ENCODE results near the gene IGF2BP1. TPM values are rescaled to one million over a fixed set of nuclear protein-coding genes. Genes with fewer than 3 reads are reported as not detected.
A peak's percentile ranks its signal among the peaks of the same experiment; 100 is the strongest.
"Not testable (repeated sequence)": the region's sequence is repeated elsewhere in the genome, so short reads cannot be mapped to it uniquely, and the experiment has no call there.

The IGF2BP1 gene
- total and polyA plus RNA-seq, 4 donors = 1.4 to 7.5 (median 6.5) TPM

DNA sequence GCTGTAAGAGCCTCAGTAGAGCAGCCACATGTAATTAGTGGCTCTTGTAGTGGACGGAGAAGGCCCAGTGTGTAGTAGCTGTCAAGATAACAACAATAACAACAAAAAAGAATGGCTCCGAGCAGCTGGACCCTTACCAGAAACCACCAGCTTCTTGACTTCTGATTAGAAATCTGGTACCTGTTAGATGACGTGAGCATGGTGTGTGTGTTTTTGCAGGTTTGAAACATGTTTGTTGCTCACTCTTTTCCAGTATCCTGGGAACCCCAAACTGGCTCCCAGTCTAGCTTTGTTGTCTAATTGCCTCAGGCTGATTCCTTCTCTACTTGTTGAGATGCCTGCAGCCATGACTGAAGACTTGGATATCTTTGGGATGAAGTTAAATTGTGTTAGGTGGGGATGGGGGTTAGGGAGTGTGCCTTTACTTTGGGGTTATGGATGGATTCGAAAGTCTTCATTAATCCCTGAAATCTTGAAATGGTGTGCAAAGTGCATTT lies 21.0 kb downstream of the IGF2BP1 start:
- no peaks in the 10 kb centered on the region for H3K27me3 ChIP-seq (ENCODE audit: control insufficient read depth, insufficient read depth, low read length)

DNA sequence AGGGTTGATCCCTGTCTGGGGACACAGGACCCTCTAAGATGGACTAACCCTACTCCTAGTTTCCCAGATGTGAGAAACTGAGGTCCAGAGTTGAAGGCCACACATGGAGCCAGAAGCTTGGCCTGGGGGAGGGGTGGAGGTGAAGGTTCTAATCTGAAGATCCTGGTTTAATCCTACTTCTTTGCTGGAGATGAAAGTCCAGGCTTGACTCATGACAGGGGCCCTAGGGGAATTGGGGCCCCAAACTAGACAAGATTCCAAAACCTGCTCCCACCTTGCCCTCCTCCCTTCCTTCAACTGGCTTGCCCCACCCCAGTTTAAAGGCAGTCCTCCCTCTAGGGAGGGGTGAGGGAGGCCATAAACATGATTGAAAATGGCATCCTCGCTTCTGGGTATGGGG lies 21.6 kb downstream of the IGF2BP1 start:
- Histone ChIP-seq H3K27me3 (ENCODE audit: control insufficient read depth, insufficient read depth, low read length) (no peaks in the 10 kb centered on the region), H3K4me3 (ENCODE audit: low read depth, low read length) (no peak overlapping the region), H3K4me1 (ENCODE audit: control insufficient read depth, insufficient read depth, low read length) (peaks cover 26% of the 10 kb centered on the region), H3K9me3 (ENCODE audit: control insufficient read depth, insufficient read depth, low read length) (no peaks in the 10 kb centered on the region), H3K36me3 (ENCODE audit: control insufficient read depth, insufficient read depth, low read length) (peaks cover 7% of the 10 kb centered on the region), H3K27ac (ENCODE audit: low read depth, low read length) (no peak overlapping the region)
- no peak for DNase-seq (ENCODE audit: low read depth in 4 of 6, low spot score in 6 of 6)
- WGBS (ENCODE audit: insufficient coverage) = 83% methylated on average over 1 of the region's 1 CpG

More for the DNA sequence above, 21.0 kb downstream of the IGF2BP1 start:
- H3K36me3 ChIP-seq (ENCODE audit: control insufficient read depth, insufficient read depth, low read length) = peaks cover 7% of the 10 kb centered on the region
- no peak overlapping the region for H3K27ac ChIP-seq (ENCODE audit: low read depth, low read length)
- DNase-seq (ENCODE audit: low read depth in 4 of 6, low spot score in 6 of 6) = no peak
- no peak overlapping the region for H3K4me3 ChIP-seq (ENCODE audit: low read depth, low read length)
- H3K4me1 ChIP-seq (ENCODE audit: control insufficient read depth, insufficient read depth, low read length) = peaks cover 32% of the 10 kb centered on the region
- H3K9me3 ChIP-seq (ENCODE audit: control insufficient read depth, insufficient read depth, low read length) = no peaks in the 10 kb centered on the region
- 100% methylated on average over 1 of the region's 4 CpGs for WGBS (ENCODE audit: insufficient coverage)

DNA sequence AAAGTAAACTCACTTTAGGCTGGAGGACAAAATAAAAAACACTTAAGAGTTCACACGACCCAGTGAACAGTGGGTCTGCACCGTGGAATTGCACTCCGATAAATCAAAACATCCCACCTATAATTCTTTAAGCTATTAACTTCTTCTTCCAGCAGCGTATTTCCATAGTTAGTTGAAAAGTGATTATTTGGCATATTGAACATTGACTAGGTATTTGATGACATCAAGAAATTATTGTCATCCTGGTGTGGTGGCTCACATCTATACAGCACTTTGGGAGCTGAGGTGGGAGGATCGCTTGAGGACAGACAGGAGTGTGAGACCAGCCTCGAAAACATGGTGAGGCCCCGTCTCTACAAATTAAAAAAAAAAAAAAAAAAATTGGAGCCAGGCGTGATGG lies 23.4 kb downstream of the IGF2BP1 start:
- Histone ChIP-seq H3K4me1 (ENCODE audit: control insufficient read depth, insufficient read depth, low read length) (peaks cover 13% of the 10 kb centered on the region), H3K27ac (ENCODE audit: low read depth, low read length) (no peak overlapping the region), H3K9me3 (ENCODE audit: control insufficient read depth, insufficient read depth, low read length) (no peaks in the 10 kb centered on the region), H3K36me3 (ENCODE audit: control insufficient read depth, insufficient read depth, low read length) (no peaks in the 10 kb centered on the region), H3K27me3 (ENCODE audit: control insufficient read depth, insufficient read depth, low read length) (no peaks in the 10 kb centered on the region), H3K4me3 (ENCODE audit: low read depth, low read length) (no peak overlapping the region)
- no peak for DNase-seq (ENCODE audit: low read depth in 4 of 6, low spot score in 6 of 6)
- 83% methylated on average over 3 of the region's 8 CpGs for WGBS (ENCODE audit: insufficient coverage)

DNA sequence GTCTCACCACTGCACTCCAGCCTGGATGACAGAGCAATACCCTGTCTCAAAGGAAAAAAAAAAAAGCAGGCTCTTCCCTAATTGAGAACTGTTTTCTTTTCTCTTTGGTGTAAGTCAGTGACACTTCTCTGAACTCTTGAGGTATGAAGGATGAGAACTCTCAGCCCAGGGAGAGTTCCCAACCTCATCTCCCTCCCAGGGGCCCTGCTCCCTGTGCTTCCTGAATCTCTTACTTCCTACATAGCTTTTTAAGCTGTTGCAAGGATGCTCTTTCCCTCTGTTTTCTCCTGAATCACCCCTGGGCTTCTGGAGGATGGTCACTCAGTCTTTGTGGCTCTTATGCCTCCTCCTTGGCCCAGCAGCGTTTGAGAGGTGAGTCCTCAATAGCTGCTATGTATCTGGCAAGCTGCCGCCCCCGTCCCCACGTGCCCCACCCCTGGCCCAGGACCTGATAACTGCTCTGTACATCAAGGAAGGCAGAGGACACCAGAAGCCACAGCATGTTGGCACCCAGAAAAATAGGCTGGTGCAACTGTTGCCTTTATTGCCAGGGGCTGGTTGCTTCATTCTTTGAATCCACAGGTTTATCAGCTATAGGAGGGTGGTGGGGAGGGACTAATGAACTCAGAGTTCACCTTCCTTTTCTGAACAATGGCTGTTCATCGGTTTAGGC lies 24.0 kb downstream of the IGF2BP1 start:
- no peaks in the 10 kb centered on the region for H3K27me3 ChIP-seq (ENCODE audit: control insufficient read depth, insufficient read depth, low read length)
- H3K4me1 ChIP-seq (ENCODE audit: control insufficient read depth, insufficient read depth, low read length) = peaks cover 8% of the 10 kb centered on the region
- WGBS (ENCODE audit: insufficient coverage) = 23% methylated on average over 4 of the region's 5 CpGs
- no peak overlapping the region for H3K4me3 ChIP-seq (ENCODE audit: low read depth, low read length)
- no peak for DNase-seq (ENCODE audit: low read depth in 4 of 6, low spot score in 6 of 6)
- H3K9me3 ChIP-seq (ENCODE audit: control insufficient read depth, insufficient read depth, low read length) = no peaks in the 10 kb centered on the region
- peaks cover under 1% of the 10 kb centered on the region for H3K36me3 ChIP-seq (ENCODE audit: control insufficient read depth, insufficient read depth, low read length)
- H3K27ac ChIP-seq (ENCODE audit: low read depth, low read length) = no peak overlapping the region

DNA sequence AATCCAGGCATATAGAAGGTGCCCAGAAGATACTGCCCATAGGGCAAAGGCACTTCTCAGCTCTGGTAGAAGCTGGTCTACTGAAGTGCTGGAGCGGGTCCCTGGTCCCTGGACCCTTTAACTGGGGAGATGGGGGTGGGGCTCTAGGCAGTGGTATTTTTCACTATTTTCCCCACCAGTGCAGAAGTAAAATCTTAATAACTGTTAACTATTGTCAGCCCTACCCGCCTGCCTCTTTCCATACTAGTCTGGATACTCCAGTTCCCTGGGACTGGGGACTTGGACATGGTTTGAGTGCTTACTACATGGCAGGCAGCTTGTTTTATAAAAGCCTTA lies 24.6 kb downstream of the IGF2BP1 start:
- DNase-seq (ENCODE audit: low read depth in 4 of 6, low spot score in 6 of 6) = no peak
- no CpG with 5 or more reads among the region's 2 CpGs for WGBS (ENCODE audit: insufficient coverage)
- Histone ChIP-seq H3K36me3 (ENCODE audit: control insufficient read depth, insufficient read depth, low read length) (peaks cover 6% of the 10 kb centered on the region), H3K9me3 (ENCODE audit: control insufficient read depth, insufficient read depth, low read length) (no peaks in the 10 kb centered on the region), H3K4me1 (ENCODE audit: control insufficient read depth, insufficient read depth, low read length) (peaks cover 3% of the 10 kb centered on the region), H3K27me3 (ENCODE audit: control insufficient read depth, insufficient read depth, low read length) (no peaks in the 10 kb centered on the region), H3K4me3 (ENCODE audit: low read depth, low read length) (no peak overlapping the region), H3K27ac (ENCODE audit: low read depth, low read length) (no peak overlapping the region)

DNA sequence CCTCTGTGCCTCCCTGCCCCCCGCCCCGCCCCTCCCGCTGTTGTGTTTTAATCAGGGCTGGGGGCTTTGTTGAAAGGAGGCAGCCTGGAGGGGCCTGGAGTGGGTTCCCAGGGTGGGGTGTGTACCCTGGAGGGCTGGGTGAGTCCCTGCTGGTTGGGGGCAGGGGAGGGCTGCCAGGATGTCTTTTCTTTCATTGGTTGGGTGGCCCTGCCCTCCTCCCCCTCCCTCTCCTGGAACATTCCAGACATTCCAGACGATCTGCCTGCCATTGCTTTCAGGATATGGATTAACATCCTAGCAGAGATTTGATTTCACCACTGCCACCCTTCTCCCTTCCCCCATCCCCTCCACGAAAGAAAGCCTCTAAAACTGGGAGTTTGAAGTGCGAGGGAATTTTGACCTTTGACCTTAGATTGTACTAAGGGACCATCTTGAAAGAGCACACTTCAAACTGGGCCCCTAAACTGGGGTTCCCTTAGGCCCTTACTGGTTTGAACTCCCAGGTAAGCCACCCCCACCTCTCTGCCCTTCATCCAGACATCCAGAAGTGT lies 25.3 kb downstream of the IGF2BP1 start:
- Histone ChIP-seq H3K27me3 (ENCODE audit: control insufficient read depth, insufficient read depth, low read length) (no peaks in the 10 kb centered on the region), H3K9me3 (ENCODE audit: control insufficient read depth, insufficient read depth, low read length) (no peaks in the 10 kb centered on the region), H3K4me1 (ENCODE audit: control insufficient read depth, insufficient read depth, low read length) (no peaks in the 10 kb centered on the region), H3K36me3 (ENCODE audit: control insufficient read depth, insufficient read depth, low read length) (peaks cover 7% of the 10 kb centered on the region), H3K27ac (ENCODE audit: low read depth, low read length) (no peak overlapping the region), H3K4me3 (ENCODE audit: low read depth, low read length) (no peak overlapping the region)
- 31% methylated on average over 5 of the region's 6 CpGs for WGBS (ENCODE audit: insufficient coverage)
- DNase-seq (ENCODE audit: low read depth in 4 of 6, low spot score in 6 of 6) = peak in 1 of 6 donors; percentile 20

DNA sequence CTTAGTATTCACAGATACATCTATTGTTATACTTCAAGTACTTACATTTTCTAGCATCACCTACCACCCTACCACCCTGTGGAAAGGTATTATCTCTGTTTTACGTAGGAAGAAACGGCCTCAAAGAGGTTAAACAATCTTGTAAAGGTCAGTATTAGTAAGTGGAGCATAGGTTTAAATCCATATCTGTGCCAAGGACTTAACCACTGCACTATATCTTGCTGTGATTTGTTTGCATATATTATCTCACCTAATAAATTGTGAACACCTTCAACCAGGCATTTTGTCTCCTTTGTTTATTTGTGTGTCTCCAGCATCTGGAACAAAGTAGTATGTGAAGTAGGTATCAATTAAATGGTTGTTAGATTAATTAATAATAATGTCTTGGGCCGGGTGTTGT lies 27.3 kb downstream of the IGF2BP1 start:
- WGBS (ENCODE audit: insufficient coverage) = 78% methylated on average over 1 of the region's 3 CpGs
- H3K36me3 ChIP-seq (ENCODE audit: control insufficient read depth, insufficient read depth, low read length) = peaks cover 12% of the 10 kb centered on the region
- H3K9me3 ChIP-seq (ENCODE audit: control insufficient read depth, insufficient read depth, low read length) = no peaks in the 10 kb centered on the region
- H3K4me3 ChIP-seq (ENCODE audit: low read depth, low read length) = no peak overlapping the region
- H3K27me3 ChIP-seq (ENCODE audit: control insufficient read depth, insufficient read depth, low read length) = no peaks in the 10 kb centered on the region
- H3K4me1 ChIP-seq (ENCODE audit: control insufficient read depth, insufficient read depth, low read length) = no peaks in the 10 kb centered on the region
- H3K27ac ChIP-seq (ENCODE audit: low read depth, low read length) = no peak overlapping the region
- no peak for DNase-seq (ENCODE audit: low read depth in 4 of 6, low spot score in 6 of 6)

DNA sequence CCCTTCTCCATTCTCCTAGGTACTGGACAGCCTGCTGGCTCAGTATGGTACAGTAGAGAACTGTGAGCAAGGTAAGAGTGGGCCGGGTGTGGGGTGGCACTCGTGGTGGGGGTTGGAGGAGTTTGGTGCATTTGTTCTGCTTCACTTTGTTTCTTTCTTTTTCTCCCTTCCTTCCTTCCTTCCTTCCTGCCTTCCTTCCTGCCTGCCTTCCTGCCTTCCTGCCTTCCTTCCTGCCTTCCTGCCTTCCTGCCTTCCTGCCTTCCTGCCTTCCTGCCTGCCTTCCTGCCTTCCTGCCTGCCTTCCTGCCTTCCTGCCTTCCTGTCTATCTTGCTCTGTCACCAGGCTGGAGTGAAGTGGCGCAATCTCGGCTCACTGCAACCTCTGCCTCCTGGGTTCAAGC lies 29.3 kb downstream of the IGF2BP1 start:
- H3K27ac ChIP-seq (ENCODE audit: low read depth, low read length); DNase-seq (ENCODE audit: low read depth in 4 of 6, low spot score in 6 of 6); H3K27me3 ChIP-seq (ENCODE audit: control insufficient read depth, insufficient read depth, low read length); H3K4me1 ChIP-seq (ENCODE audit: control insufficient read depth, insufficient read depth, low read length); H3K4me3 ChIP-seq (ENCODE audit: low read depth, low read length); H3K9me3 ChIP-seq (ENCODE audit: control insufficient read depth, insufficient read depth, low read length): not testable (repeated sequence)
- WGBS (ENCODE audit: insufficient coverage) = 70% methylated on average over 2 of the region's 4 CpGs
- peaks cover 16% of the 10 kb centered on the region for H3K36me3 ChIP-seq (ENCODE audit: control insufficient read depth, insufficient read depth, low read length)

DNA sequence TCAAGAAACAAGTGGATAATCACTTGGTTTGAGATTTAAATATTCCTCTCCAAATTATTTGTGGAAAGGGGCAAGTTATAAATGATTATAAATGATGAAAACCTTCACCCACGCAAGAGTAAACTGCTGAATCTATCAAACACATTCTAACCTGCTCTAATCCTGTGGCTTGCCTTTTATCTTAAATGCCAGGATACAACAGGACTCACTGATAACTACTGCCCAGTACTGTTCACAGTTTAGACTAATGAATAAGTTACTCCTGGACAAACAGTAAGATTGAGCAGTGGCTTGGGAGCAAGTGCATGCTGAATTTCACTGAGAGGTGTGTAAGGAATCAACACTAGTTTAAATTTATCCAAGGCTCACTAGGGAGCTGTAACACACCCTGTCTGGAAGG lies 31.1 kb downstream of the IGF2BP1 start:
- no peak for DNase-seq (ENCODE audit: low read depth in 4 of 6, low spot score in 6 of 6)

DNA sequence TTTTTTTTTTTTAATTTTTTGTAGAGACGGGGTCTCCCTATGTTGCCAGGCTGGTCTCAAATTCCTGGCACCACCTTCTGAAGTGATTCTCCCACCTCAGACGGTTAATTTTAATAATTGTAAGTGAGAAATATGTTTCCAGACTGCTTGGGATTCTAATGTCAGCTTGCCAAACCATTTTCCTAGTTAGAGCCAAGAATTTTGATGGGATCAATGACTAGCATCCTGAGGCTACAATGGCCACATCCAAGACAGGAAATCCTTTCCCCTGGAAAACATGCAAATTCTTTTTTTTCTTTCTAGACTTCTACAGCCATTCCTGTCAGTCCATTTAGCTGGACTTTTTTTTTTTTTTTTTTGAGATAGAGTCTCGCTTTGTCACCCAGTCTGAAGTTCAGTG lies 32.6 kb downstream of the IGF2BP1 start:
- Histone ChIP-seq H3K9me3 (ENCODE audit: control insufficient read depth, insufficient read depth, low read length) (no peaks in the 10 kb centered on the region), H3K27ac (ENCODE audit: low read depth, low read length) (no peak overlapping the region), H3K36me3 (ENCODE audit: control insufficient read depth, insufficient read depth, low read length) (peaks cover 16% of the 10 kb centered on the region), H3K4me1 (ENCODE audit: control insufficient read depth, insufficient read depth, low read length) (no peaks in the 10 kb centered on the region), H3K4me3 (ENCODE audit: low read depth, low read length) (no peak overlapping the region), H3K27me3 (ENCODE audit: control insufficient read depth, insufficient read depth, low read length) (no peaks in the 10 kb centered on the region)
- WGBS (ENCODE audit: insufficient coverage) = no CpG with 5 or more reads among the region's 3 CpGs
- DNase-seq (ENCODE audit: low read depth in 4 of 6, low spot score in 6 of 6) = no peak

More for the DNA sequence above, 31.1 kb downstream of the IGF2BP1 start:
- Histone ChIP-seq H3K27me3 (ENCODE audit: control insufficient read depth, insufficient read depth, low read length) (no peaks in the 10 kb centered on the region), H3K9me3 (ENCODE audit: control insufficient read depth, insufficient read depth, low read length) (no peaks in the 10 kb centered on the region), H3K36me3 (ENCODE audit: control insufficient read depth, insufficient read depth, low read length) (peaks cover 16% of the 10 kb centered on the region), H3K4me3 (ENCODE audit: low read depth, low read length) (no peak overlapping the region), H3K27ac (ENCODE audit: low read depth, low read length) (no peak overlapping the region), H3K4me1 (ENCODE audit: control insufficient read depth, insufficient read depth, low read length) (no peaks in the 10 kb centered on the region)
- no CpG with 5 or more reads among the region's 1 CpG for WGBS (ENCODE audit: insufficient coverage)

All from spinal cord (tissue), 10 donors.